WTC11 (cell line): ENCODE data around the gene CD160.
"Not testable (repeated sequence)": the region's sequence is repeated elsewhere in the genome, so short reads cannot be mapped to it uniquely, and the experiment has no call there.

Experiments used
- ELF4 ChIP-seq: sonication (generic); formaldehyde crosslinking; IDR thresholded peaks from 2 replicates; pipeline ENCODE4 v1.8.1; 2022; ENCODE audit warnings: low read depth, mild to moderate bottlenecking, moderate library complexity, missing genetic modification reagents
- JUN ChIP-seq: sonication (generic); formaldehyde crosslinking; IDR thresholded peaks from 2 replicates; pipeline ENCODE4 v1.8.0; 2023; ENCODE audit warnings: mild to moderate bottlenecking, missing genetic modification reagents
- MYBL2 ChIP-seq: sonication (generic); formaldehyde crosslinking; IDR thresholded peaks from 2 replicates; pipeline ENCODE4 v1.8.1; 2023; ENCODE audit warnings: mild to moderate bottlenecking, moderate library complexity, missing genetic modification reagents
- ZNF138 ChIP-seq: sonication (generic); formaldehyde crosslinking; conservative IDR thresholded peaks from 2 replicates; pipeline ENCODE4 v1.8.1; 2022; ENCODE audit warnings: mild to moderate bottlenecking, moderate library complexity, missing genetic modification reagents
- TF ChIP-seq, protein P1 (sequence below): fragments of 200-600 bp; IDR thresholded peaks from 2 replicates; pipeline ENCODE4 v1.8.0; 2022; ENCODE audit warnings: antibody characterized with exemption
- TF ChIP-seq, protein P2 (sequence below): fragments of 250-450 bp; sonication (Bioruptor Pico); IDR thresholded peaks from 2 replicates; pipeline ENCODE4 v2.1.2; 2022; ENCODE audit warnings: mild to moderate bottlenecking, moderate library complexity
- TF ChIP-seq, protein P3 (sequence below): sonication (generic); formaldehyde crosslinking; IDR thresholded peaks from 2 replicates; pipeline ENCODE4 v1.8.0; 2022; ENCODE audit warnings: mild to moderate bottlenecking, missing genetic modification reagents
- TF ChIP-seq, protein P4 (sequence below): sonication (generic); formaldehyde crosslinking; IDR thresholded peaks from 2 replicates; pipeline ENCODE4 v1.8.0; 2023; ENCODE audit warnings: missing genetic modification reagents
- TF ChIP-seq, protein P5 (sequence below): fragments of 250-450 bp; sonication (Bioruptor Pico); conservative IDR thresholded peaks from 2 replicates; pipeline ENCODE4 v1.9.0; 2021; ENCODE audit warnings: mild to moderate bottlenecking

DNA sequence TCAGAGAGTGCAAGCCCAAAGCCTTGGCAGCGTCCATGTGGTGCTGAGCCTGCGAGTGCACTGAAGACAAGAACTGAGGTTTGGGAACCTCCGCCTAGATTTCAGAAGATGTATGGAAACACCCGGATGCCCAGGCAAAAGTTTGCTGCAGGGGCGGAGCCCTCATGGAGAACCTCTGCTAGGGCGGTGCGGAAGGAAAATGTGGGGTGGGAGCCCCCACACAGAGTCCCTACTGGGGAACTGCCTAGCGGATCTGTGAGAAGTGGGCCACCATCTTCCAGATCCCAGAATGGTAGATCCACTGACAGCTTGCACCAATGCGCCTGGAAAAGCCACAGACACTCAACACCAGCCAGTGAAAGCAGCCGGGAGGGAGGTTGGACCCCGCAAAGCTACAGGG, 42.2 kb downstream of the CD160 start:
- TF ChIP-seq, protein P1, sequence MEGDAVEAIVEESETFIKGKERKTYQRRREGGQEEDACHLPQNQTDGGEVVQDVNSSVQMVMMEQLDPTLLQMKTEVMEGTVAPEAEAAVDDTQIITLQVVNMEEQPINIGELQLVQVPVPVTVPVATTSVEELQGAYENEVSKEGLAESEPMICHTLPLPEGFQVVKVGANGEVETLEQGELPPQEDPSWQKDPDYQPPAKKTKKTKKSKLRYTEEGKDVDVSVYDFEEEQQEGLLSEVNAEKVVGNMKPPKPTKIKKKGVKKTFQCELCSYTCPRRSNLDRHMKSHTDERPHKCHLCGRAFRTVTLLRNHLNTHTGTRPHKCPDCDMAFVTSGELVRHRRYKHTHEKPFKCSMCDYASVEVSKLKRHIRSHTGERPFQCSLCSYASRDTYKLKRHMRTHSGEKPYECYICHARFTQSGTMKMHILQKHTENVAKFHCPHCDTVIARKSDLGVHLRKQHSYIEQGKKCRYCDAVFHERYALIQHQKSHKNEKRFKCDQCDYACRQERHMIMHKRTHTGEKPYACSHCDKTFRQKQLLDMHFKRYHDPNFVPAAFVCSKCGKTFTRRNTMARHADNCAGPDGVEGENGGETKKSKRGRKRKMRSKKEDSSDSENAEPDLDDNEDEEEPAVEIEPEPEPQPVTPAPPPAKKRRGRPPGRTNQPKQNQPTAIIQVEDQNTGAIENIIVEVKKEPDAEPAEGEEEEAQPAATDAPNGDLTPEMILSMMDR = not testable (repeated sequence)
- TF ChIP-seq, protein P2, sequence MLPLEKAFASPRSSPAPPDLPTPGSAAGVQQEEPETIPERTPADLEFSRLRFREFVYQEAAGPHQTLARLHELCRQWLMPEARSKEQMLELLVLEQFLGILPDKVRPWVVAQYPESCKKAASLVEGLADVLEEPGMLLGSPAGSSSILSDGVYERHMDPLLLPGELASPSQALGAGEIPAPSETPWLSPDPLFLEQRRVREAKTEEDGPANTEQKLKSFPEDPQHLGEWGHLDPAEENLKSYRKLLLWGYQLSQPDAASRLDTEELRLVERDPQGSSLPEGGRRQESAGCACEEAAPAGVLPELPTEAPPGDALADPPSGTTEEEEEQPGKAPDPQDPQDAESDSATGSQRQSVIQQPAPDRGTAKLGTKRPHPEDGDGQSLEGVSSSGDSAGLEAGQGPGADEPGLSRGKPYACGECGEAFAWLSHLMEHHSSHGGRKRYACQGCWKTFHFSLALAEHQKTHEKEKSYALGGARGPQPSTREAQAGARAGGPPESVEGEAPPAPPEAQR (CRISPR knock-in tag) = not testable (repeated sequence)
- TF ChIP-seq JUN (CRISPR knock-in tag); ZNF138; ELF4 (CRISPR knock-in tag); MYBL2 (CRISPR knock-in tag): not testable (repeated sequence)
- TF ChIP-seq, protein P3, sequence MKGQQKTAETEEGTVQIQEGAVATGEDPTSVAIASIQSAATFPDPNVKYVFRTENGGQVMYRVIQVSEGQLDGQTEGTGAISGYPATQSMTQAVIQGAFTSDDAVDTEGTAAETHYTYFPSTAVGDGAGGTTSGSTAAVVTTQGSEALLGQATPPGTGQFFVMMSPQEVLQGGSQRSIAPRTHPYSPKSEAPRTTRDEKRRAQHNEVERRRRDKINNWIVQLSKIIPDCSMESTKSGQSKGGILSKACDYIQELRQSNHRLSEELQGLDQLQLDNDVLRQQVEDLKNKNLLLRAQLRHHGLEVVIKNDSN = not testable (repeated sequence)
- TF ChIP-seq, protein P4, sequence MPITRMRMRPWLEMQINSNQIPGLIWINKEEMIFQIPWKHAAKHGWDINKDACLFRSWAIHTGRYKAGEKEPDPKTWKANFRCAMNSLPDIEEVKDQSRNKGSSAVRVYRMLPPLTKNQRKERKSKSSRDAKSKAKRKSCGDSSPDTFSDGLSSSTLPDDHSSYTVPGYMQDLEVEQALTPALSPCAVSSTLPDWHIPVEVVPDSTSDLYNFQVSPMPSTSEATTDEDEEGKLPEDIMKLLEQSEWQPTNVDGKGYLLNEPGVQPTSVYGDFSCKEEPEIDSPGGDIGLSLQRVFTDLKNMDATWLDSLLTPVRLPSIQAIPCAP (CRISPR knock-in tag) = not testable (repeated sequence)
- TF ChIP-seq, protein P5, sequence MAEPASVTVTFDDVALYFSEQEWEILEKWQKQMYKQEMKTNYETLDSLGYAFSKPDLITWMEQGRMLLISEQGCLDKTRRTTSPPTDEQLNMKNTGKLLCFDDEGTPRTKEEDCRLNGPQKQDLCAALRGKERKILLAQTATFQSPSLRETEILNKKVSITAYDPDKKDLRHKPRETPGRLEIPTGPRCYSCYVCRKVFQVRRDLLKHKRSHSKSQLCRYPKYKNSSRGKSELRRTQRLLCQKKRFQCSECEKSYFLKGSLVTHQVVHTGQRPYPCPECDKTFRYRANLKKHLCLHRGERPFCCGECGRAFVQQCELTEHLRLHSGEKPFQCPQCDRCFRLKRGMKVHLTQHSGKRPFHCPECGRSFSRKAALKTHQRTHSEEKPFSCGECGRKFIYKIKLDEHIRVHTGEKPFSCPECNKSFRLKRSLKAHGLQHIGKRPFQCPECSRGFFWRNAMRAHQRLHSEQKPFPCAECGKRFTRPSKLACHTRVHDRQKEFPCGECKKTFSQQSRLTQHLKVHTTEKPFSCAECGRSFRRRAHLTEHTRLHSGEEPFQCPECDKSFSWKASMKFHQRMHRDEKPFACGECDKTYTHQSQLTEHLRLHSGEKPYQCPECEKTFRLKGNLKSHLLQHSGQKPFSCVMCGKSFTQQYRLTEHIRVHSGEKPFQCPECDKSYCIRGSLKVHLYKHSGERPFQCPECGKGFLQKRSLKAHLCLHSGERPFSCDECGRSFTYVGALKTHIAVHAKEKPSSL (CRISPR knock-in tag) = not testable (repeated sequence)
